CD1c-positive myeloid dendritic cell (primary cell): ENCODE data around the gene MPDZ.

ENCODE experiments used
- DNase-seq: peaks from one replicate; pipeline ENCODE4 v3.0.0-alpha.2; 2016; ENCODE audit errors: extremely low spot score

The MPDZ gene

GRCh38 chr9:13179257-13179656 lies 100.2 kb downstream of the MPDZ start:
- DNase-seq = no peak

GRCh38 chr9:13175732-13176131 lies 103.8 kb downstream of the MPDZ start:
- no peak for DNase-seq

GRCh38 chr9:13174906-13175639 lies 104.4 kb downstream of the MPDZ start:
- DNase-seq = no peak

- no peak for DNase-seq
These were observed 105.9 kb downstream of the MPDZ start for GRCh38 chr9:13173553-13173952.

GRCh38 chr9:13171261-13171660 lies 108.2 kb downstream of the MPDZ start:
- no peak for DNase-seq

- no peak for DNase-seq
These were observed 112.5 kb downstream of the MPDZ start for GRCh38 chr9:13166996-13167395.

GRCh38 chr9:13165956-13166355 lies 113.5 kb downstream of the MPDZ start:
- no peak for DNase-seq

GRCh38 chr9:13165236-13165945 lies 114.1 kb downstream of the MPDZ start:
- DNase-seq = no peak

GRCh38 chr9:13163946-13164345 lies 115.5 kb downstream of the MPDZ start:
- DNase-seq = no peak

- no peak for DNase-seq
These were observed 116.2 kb downstream of the MPDZ start for GRCh38 chr9:13163287-13163686.

- no peak for DNase-seq
These were observed 119.4 kb downstream of the MPDZ start for GRCh38 chr9:13160051-13160450.

GRCh38 chr9:13158986-13159385 lies 120.5 kb downstream of the MPDZ start:
- no peak for DNase-seq

- DNase-seq = no peak
These were observed 128.0 kb downstream of the MPDZ start for GRCh38 chr9:13151489-13151888.

- DNase-seq = no peak
These were observed 130.0 kb downstream of the MPDZ start for GRCh38 chr9:13149454-13149853.

- no peak for DNase-seq
These were observed 132.7 kb downstream of the MPDZ start for GRCh38 chr9:13146840-13147239.

- no peak for DNase-seq
These were observed 134.2 kb downstream of the MPDZ start for GRCh38 chr9:13145340-13145739.

GRCh38 chr9:13144166-13144775 lies 135.2 kb downstream of the MPDZ start:
- no peak for DNase-seq

- DNase-seq = no peak
These were observed 136.2 kb downstream of the MPDZ start for GRCh38 chr9:13143281-13143680.

GRCh38 chr9:13142776-13143175 lies 136.7 kb downstream of the MPDZ start:
- DNase-seq = no peak

- DNase-seq = no peak
These were observed 137.9 kb downstream of the MPDZ start for GRCh38 chr9:13141629-13142028.

GRCh38 chr9:13140843-13141592 lies 138.5 kb downstream of the MPDZ start:
- DNase-seq = no peak

GRCh38 chr9:13139641-13140171 lies 139.8 kb downstream of the MPDZ start:
- no peak for DNase-seq
